IMR-90 (cell line): ENCODE data around the gene DIAPH1.

ENCODE experiments used
- BHLHE40 ChIP-seq: fragments of 150-350 bp; IDR thresholded peaks from 2 replicates; pipeline ENCODE4 v1.6.1; 2016; ENCODE audit warnings: mild to moderate bottlenecking, low read depth, low read length
- CEBPB ChIP-seq: IDR thresholded peaks from 2 replicates; pipeline ENCODE4 v1.6.1; 2012; ENCODE audit warnings: low read depth, low read length, improper control_type of control experiment
- CTCF ChIP-seq: conservative IDR thresholded peaks from 2 replicates; pipeline ENCODE4 v1.5.1; 2012; ENCODE audit warnings: mild to moderate bottlenecking, low read depth, low read length, improper control_type of control experiment
- MAFK ChIP-seq: IDR thresholded peaks from 2 replicates; pipeline ENCODE4 v1.6.1; 2012; ENCODE audit warnings: low read depth, low read length, improper control_type of control experiment
- MXI1 ChIP-seq: IDR thresholded peaks from 2 replicates; pipeline ENCODE4 v1.6.1; 2012; ENCODE audit warnings: low read depth, mild to moderate bottlenecking, low read length, moderate library complexity, borderline replicate concordance
- POLR2A ChIP-seq: IDR thresholded peaks from 2 replicates; pipeline ENCODE4 v1.6.1; 2012; ENCODE audit warnings: mild to moderate bottlenecking, low read depth, low read length
- RAD21 ChIP-seq: IDR thresholded peaks from 2 replicates; pipeline ENCODE4 v1.6.1; 2012; ENCODE audit warnings: low read length, improper control_type of control experiment
- USF2 ChIP-seq: fragments of 150-350 bp; IDR thresholded peaks from 2 replicates; pipeline ENCODE4 v1.6.1; 2017; ENCODE audit warnings: mild to moderate bottlenecking, antibody characterized with exemption, low read length, low read depth

- TF ChIP-seq CTCF (no peak), POLR2A (no peak), RAD21 (no peak), MXI1 (0 out of 2 replicates have a peak, but pooled peaks have one; percentile 41), USF2 (no peak), CEBPB (peak; percentile 91), BHLHE40 (peak; percentile 87), MAFK (no peak)
These were observed 97.5 kb downstream of the DIAPH1 start for GRCh38 chr5:141521244-141521781.
